Large intestine (tissue), 3 donors: ENCODE data around the gene HSD17B1. TPM values are rescaled to one million over a fixed set of nuclear protein-coding genes. Genes with fewer than 3 reads are reported as not detected.

Experiments used
- DNase-seq, 2 donors: peaks; one replicate each; pipeline versions ENCODE4 v3.0.0 to v3.0.0-alpha.2; 2013
- H3K27ac ChIP-seq: one replicate; pipeline ENCODE4 v1.5.1; 2013; ENCODE audit warnings: low read length
- H3K27me3 ChIP-seq: 2 replicates; pipeline ENCODE4 v1.6.1; 2013; ENCODE audit warnings: low read length; ENCODE audit not compliant: control insufficient read depth, insufficient read depth
- H3K36me3 ChIP-seq: 2 replicates; pipeline ENCODE4 v1.6.1; 2013; ENCODE audit warnings: low read length; ENCODE audit not compliant: control insufficient read depth, insufficient read depth
- H3K4me1 ChIP-seq: one replicate; pipeline ENCODE4 v1.6.1; 2013; ENCODE audit warnings: low read length; ENCODE audit not compliant: control insufficient read depth, insufficient read depth
- H3K4me3 ChIP-seq: one replicate; pipeline ENCODE4 v1.5.1; 2013; ENCODE audit warnings: low read length
- H3K9me3 ChIP-seq: one replicate; pipeline ENCODE4 v1.6.1; 2013; ENCODE audit warnings: mild to moderate bottlenecking, low read depth, low read length, moderate library complexity; ENCODE audit not compliant: control insufficient read depth
- WGBS: methylation state at CpG from one replicate; pipeline ENCODE4 v1.1.5; 2013; ENCODE audit warnings: low lambda C conversion rate; ENCODE audit not compliant: insufficient coverage; 5-methylcytosine and 5-hydroxymethylcytosine counted together
- polyA plus RNA-seq: library from polyadenylated mRNA; unstranded; fragments of 120-200 nt; gene quantifications from one replicate; pipeline ENCODE4 v1.2.1, GENCODE V29; 2013

Gene HSD17B1
- polyA plus RNA-seq, 1 donor = 2.1 TPM

DNA sequence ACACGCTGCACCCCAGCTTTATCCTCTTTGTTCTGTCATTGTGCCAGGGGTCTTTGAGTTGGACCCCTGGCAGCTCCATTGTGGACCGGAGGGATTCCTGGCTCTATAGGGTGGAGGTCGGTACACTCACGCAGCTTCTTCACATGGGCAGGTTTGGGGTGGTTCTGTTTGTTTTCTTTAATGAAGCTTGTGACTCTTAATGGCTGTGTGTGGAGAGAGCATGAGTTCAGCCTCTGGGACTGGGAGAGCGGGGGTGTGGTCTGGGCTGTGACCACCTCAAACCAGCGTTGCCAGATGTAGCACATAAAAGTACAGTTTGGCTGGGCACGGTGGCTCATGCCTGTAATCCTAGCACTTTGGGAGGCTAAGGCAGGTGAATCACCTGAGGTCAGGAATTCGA is 37.9 kb upstream of the HSD17B1 start:
- Histone ChIP-seq H3K4me3 (no peak overlapping the region), H3K27me3 (no peaks in the 10 kb centered on the region), H3K36me3 (peaks cover 48% of the 10 kb centered on the region), H3K4me1 (peaks cover 52% of the 10 kb centered on the region), H3K27ac (no peak overlapping the region), H3K9me3 (no peaks in the 10 kb centered on the region)
- no CpG with 5 or more reads among the region's 8 CpGs for WGBS
- DNase-seq = no peak

- peaks cover 43% of the 10 kb centered on the region for H3K36me3 ChIP-seq
- H3K27ac ChIP-seq = peak overlapping the region; percentile 93
- peaks cover 70% of the 10 kb centered on the region for H3K4me1 ChIP-seq
- WGBS = no CpG with 5 or more reads among the region's 9 CpGs
- H3K27me3 ChIP-seq = no peaks in the 10 kb centered on the region
- DNase-seq = peak; percentile 70 to 81
- H3K4me3 ChIP-seq = no peak overlapping the region
- no peaks in the 10 kb centered on the region for H3K9me3 ChIP-seq
Observed at GRCh38 chr17:42517516-42517915, 35.2 kb upstream of the HSD17B1 start.

- Histone ChIP-seq H3K36me3 (peaks cover 47% of the 10 kb centered on the region), H3K27me3 (no peaks in the 10 kb centered on the region), H3K4me3 (no peak overlapping the region), H3K27ac (peak overlapping the region; percentile 93), H3K4me1 (peaks cover 70% of the 10 kb centered on the region), H3K9me3 (no peaks in the 10 kb centered on the region)
- peak; percentile 88 to 95 for DNase-seq
- no CpG with 5 or more reads among the region's 9 CpGs for WGBS
Observed at GRCh38 chr17:42518046-42518754, 34.5 kb upstream of the HSD17B1 start.

DNA sequence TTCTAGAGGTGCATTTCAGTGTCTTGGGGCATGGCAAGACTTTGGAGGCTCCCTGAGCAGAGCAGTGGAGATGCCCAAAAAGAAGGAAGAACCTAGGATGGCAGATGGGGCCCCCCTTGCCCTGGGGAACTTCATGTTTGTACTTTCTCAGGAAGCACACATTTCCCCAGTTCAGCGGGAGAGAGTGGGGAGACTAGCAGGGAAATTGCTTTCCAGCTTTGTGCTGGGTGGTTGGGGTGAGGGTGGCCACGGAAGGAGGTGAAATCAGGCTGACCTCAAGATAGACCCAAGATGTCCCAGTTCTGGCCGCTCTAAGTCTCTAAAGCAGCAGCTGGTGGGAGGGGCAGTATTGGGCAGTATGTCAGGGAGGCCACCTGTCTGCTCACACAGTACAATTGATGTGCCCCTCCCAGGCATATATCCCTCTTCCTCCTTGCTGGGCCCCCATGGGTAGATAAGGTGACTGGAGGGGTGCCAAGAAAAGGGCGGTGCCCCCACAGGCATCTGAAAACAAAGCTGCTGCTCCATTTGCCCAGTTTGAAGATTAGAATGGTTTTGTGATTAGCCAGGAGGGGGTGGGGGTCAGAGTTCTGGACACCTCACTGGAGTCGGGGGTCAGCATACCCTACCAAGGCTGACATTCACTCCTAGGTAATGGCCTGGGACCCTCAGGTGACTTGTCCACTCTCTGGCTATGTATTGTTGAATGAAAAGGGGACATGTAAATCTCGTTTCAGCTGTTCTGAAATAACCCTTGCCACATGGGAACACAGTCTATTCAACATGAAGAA is 33.8 kb upstream of the HSD17B1 start:
- DNase-seq = peak; percentile 93 to 97
- Histone ChIP-seq H3K36me3 (peaks cover 41% of the 10 kb centered on the region), H3K4me3 (no peak overlapping the region), H3K27me3 (no peaks in the 10 kb centered on the region), H3K27ac (peak overlapping the region; percentile 93), H3K9me3 (no peaks in the 10 kb centered on the region), H3K4me1 (peaks cover 70% of the 10 kb centered on the region)
- WGBS = 20% methylated on average over 1 of the region's 6 CpGs

DNA sequence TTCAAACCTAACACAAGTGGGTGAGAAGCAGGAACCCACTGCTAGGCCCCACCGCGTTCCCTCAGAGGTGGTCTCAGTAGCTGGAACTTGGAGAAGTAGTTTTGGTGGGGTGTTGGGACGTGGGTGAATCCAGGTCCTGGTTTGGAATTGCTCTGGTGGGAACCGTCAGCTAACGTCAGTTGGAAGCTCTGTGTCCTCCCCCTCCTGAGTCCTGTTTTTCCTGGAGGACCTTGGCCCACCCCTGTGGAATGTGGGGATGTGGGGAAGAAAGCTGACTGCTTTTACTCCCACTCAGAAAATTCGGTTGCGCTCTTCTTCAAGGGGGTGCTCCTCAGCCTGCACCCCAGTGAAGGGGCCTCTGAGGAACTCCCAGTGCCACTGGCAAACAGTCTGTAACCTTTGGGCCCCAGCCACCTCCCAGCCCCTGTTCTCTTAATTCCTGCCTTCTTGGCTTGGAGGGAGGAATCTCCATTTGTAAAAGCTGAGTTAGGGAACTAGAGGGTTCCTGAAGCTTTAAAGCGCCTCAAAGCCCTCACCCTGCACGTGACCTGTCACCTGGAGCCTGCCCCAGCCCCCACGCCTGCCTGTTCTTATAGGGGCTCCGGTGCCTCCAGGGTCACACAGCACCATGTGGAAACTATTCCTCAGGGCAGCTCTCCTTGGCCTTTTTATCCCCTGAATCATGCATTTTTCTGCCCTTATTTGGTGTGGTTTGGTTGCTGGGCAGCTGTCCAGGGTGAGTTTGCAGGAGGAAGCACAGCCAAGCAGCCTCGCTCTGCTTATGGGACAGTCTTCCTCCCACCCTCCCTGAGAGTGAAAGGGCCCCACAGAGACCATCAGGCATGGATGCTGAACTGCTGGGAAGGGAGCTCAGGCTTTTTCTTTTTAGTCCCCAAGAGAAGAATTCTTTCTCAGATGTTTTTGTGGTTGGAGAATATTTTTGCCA is 32.9 kb upstream of the HSD17B1 start:
- Histone ChIP-seq H3K4me3 (no peak overlapping the region), H3K4me1 (peaks cover 69% of the 10 kb centered on the region), H3K9me3 (no peaks in the 10 kb centered on the region), H3K27ac (peak overlapping the region; percentile 93), H3K27me3 (no peaks in the 10 kb centered on the region), H3K36me3 (peaks cover 33% of the 10 kb centered on the region)
- peak; percentile 82 to 85 for DNase-seq
- no CpG with 5 or more reads among the region's 12 CpGs for WGBS

DNA sequence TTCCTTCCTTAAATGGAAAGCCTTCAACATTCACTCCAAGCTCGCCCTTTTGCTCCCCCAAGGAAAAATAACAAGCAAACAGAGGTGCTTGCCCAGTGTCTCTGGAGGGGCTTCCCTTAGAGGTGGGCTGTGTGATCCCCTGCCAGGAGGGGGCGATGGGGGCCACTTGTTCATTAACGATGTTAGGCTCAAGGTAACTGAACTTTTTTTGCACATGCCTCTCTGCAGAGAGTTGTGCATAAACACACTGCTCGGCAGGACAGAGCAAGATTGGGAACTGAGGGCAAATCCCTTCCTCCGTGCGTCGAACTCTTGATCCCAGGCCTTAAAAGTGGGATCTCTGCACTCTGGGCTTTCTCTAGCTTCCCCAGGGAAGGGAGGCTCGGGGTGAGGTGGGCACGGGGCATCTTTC is 32.2 kb upstream of the HSD17B1 start:
- H3K9me3 ChIP-seq = no peaks in the 10 kb centered on the region
- H3K4me1 ChIP-seq = peaks cover 69% of the 10 kb centered on the region
- peak overlapping the region; percentile 93 for H3K27ac ChIP-seq
- peaks cover 30% of the 10 kb centered on the region for H3K36me3 ChIP-seq
- no peaks in the 10 kb centered on the region for H3K27me3 ChIP-seq
- DNase-seq = no peak
- no peak overlapping the region for H3K4me3 ChIP-seq
- WGBS = no CpG with 5 or more reads among the region's 9 CpGs

DNA sequence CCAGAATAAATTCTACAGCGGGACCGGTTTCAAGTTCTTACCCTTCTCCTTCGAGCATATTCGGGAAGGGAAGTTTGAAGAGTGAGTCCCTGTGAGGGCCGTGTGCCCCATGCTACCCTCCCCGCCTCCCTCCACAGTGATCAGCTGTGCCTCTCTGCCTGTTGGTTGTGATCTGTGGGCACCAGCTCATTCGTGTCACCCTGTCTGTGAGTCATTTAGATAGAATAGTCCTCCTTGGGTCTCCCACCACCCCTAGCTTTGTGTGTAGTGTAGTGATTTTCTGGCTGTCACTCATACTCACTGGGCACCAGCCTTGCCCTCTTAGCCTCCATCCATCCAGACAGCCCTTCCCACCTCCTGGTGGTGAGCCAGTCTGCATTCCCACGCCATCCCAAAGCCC is 31.7 kb upstream of the HSD17B1 start:
- peak overlapping the region; percentile 93 for H3K27ac ChIP-seq
- no peak overlapping the region for H3K4me3 ChIP-seq
- peaks cover 27% of the 10 kb centered on the region for H3K36me3 ChIP-seq
- DNase-seq = no peak
- H3K9me3 ChIP-seq = no peaks in the 10 kb centered on the region
- H3K27me3 ChIP-seq = no peaks in the 10 kb centered on the region
- WGBS = no CpG with 5 or more reads among the region's 8 CpGs
- peaks cover 69% of the 10 kb centered on the region for H3K4me1 ChIP-seq

DNA sequence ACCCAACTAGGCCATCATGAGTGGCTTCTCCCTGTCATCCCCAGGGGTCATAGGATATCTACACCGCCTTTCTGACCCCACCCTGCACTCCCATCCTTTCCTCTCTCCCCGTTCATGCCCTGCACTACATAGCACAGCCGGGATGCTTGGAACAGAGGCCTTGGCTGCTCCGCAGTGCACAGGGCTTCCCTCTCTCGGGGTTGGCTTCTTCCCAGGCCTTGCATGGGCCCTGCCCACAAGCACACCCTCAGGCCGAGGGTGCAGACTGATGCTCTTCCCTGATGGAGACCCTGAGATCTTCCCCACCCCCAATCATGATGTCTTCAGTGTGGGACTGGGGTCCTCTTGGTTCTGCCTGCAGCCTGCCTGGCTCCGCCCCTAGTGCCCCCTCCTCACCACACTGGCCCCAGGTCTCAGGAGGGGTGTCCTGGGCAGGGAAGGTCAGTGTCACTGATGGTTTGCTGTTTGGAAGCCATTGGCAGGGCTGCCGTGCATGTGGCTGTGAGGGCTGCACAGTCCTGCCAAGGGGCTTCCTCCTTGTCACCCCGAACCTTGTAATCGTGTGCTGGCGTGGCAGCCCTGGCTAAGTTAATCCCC is 31.0 kb upstream of the HSD17B1 start:
- Histone ChIP-seq H3K27ac (peak overlapping the region; percentile 93), H3K4me1 (peaks cover 69% of the 10 kb centered on the region), H3K4me3 (no peak overlapping the region), H3K27me3 (no peaks in the 10 kb centered on the region), H3K36me3 (peaks cover 20% of the 10 kb centered on the region), H3K9me3 (no peaks in the 10 kb centered on the region)
- no peak for DNase-seq
- WGBS = no CpG with 5 or more reads among the region's 11 CpGs

DNA sequence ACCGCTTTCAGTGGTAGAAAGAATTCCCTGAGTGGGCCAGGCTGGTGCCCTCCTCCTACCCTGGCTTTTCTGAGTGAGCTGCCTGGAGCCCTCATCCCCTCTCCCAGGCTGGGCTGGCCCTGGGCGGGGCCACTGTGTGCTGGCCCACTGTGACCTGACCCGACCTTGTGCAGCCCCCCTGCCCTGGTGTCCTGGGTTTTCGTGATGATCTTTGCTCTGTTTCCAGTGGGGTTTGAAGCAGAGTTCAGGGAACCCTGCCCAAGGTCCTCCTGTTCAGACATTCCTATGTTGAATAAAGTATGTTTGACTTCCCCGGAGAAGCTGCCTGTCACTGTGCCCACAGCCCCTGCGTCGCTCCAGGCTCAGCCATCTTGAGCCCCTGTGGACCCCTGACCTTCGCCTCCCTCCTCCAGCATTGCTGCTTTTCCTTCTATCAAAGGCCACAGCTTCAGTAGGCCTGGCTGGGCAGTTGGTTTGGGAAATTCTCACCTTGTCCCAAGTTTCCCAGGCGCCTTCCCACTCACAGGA is 30.4 kb upstream of the HSD17B1 start:
- DNase-seq = peak in 1 of 2 donors; percentile 13
- no peak overlapping the region for H3K4me3 ChIP-seq
- no peaks in the 10 kb centered on the region for H3K27me3 ChIP-seq
- H3K36me3 ChIP-seq = peaks cover 17% of the 10 kb centered on the region
- no CpG with 5 or more reads among the region's 9 CpGs for WGBS
- peaks cover 69% of the 10 kb centered on the region for H3K4me1 ChIP-seq
- H3K27ac ChIP-seq = peak overlapping the region; percentile 93
- H3K9me3 ChIP-seq = no peaks in the 10 kb centered on the region
